ENCODE measurements around the gene INMT. TPM values are rescaled to one million over a fixed set of nuclear protein-coding genes. Genes with fewer than 3 reads are reported as not detected.

The INMT gene
- total RNA-seq, 4 donors from 2014 or later: 1.7 to 6.8 (median 4.5) TPM

DNA sequence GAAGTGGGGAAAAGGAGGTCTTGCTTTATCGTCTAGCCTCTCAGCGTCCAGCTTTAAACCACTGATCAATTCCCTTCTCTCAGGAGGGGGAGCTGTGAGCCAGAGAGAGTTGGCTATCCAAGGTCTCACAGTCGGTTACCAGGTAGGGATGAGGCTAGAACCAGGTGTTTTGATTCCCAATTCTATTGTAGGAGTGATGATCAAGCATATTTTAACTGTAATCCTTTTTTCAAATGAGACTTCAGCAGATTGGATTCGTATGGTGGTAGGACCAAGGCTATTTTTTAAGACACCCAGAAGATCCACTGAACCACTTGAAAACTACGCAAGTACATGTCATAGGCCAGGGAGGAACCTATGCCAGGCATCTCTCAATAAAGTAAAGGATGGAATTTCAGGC lies 27.6 kb downstream of the INMT start:
- no peak for TF ChIP-seq POLR2A (IDR thresholded peaks at IDR 0.05)
- TF ChIP-seq, protein P1, sequence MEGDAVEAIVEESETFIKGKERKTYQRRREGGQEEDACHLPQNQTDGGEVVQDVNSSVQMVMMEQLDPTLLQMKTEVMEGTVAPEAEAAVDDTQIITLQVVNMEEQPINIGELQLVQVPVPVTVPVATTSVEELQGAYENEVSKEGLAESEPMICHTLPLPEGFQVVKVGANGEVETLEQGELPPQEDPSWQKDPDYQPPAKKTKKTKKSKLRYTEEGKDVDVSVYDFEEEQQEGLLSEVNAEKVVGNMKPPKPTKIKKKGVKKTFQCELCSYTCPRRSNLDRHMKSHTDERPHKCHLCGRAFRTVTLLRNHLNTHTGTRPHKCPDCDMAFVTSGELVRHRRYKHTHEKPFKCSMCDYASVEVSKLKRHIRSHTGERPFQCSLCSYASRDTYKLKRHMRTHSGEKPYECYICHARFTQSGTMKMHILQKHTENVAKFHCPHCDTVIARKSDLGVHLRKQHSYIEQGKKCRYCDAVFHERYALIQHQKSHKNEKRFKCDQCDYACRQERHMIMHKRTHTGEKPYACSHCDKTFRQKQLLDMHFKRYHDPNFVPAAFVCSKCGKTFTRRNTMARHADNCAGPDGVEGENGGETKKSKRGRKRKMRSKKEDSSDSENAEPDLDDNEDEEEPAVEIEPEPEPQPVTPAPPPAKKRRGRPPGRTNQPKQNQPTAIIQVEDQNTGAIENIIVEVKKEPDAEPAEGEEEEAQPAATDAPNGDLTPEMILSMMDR (IDR thresholded peaks at IDR 0.05): no peak
- no peak overlapping the region for H3K4me3 ChIP-seq (ENCODE audit: low read depth, poor library complexity, severe bottlenecking)
- intact Hi-C loops (cut with DNase I; ENCODE audit: low total_unique reads): loop anchor here (5.0 kb wide), 1 partner anchor 1302 kb away; no protein-coding TSS in a partner anchor
- DNase-seq (ENCODE audit: low spot score in 2 of 2): peak in 1 of 2 donors; percentile 37
- WGBS, 2 donors: 82 to 91% methylated on average over 5 of the region's 5 CpGs

DNA sequence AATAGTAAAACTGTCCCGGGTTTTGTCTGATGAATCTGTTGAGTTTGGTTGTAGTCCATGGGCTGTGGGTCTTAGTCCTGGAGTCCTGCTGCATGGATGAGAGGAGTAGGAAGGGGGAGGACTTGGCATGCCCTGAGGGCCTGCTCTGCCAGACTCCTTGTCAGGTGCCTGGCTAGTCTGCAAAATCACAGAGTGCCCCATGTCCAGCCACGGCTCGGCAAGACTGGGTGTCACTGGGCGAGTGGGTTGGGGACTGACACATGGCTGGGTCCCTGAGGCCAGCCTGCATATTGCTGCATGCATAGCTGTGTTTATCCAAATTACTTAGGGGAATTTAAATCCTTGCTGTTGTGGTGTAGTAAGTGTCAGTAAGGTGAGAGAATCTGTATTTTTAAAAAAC lies 29.0 kb downstream of the INMT start:
- peak in 1 of 2 donors; percentile 63 for DNase-seq (ENCODE audit: low spot score in 2 of 2)
- 84 to 93% methylated on average over 4 of the region's 4 CpGs for WGBS, 2 donors
- no peak for TF ChIP-seq POLR2A (IDR thresholded peaks at IDR 0.05)
- TF ChIP-seq, protein P1 (IDR thresholded peaks at IDR 0.05): no peak
- intact Hi-C loops (cut with DNase I; ENCODE audit: low total_unique reads): no loop called here
- no peak overlapping the region for H3K4me3 ChIP-seq (ENCODE audit: low read depth, poor library complexity, severe bottlenecking)

DNA sequence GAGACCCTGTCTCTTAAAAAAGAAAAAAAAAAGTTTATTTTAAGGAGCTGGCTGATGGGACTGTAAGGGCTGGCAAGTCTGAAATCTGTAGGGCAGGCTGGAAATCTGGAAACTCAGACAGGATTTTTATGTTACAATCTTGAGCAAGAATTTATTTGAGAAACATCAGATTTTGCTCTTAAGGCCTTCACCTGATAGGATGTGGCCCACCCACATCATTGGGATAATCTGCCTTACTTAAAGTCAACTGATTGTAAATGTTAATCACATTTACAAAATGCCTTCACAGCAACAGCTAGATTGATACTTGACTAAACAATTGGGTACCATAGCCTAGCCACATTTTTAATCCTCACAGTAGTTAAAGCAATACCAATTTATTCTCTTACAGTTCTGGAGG lies 30.8 kb downstream of the INMT start:
- no peak overlapping the region for H3K4me3 ChIP-seq (ENCODE audit: low read depth, poor library complexity, severe bottlenecking)
- no peak for TF ChIP-seq POLR2A (IDR thresholded peaks at IDR 0.05)
- TF ChIP-seq, protein P1 (IDR thresholded peaks at IDR 0.05): no peak
- intact Hi-C loops (cut with DNase I; ENCODE audit: low total_unique reads): no loop called here
- DNase-seq (ENCODE audit: low spot score in 2 of 2): no peak

DNA sequence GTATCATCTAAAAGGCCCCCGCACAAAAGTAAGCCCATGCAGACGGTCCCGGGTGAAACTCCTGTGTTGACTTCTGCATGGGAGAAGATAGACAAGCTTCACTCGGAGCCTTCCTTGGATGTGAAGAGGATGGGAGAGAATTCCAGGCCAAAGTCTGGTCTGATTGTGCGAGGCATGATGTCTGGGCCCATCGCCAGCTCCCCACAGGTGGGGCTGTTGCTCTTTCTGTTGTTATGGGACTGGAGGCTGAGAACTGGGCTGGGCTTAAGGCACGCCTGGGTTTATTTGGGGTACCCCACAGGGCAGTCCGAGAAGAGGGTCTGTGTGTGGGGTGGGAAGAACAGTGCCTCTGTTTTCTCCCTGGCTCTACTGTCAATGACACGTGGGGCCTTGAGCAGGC lies 33.9 kb downstream of the INMT start:
- DNase-seq (ENCODE audit: low spot score in 2 of 2): no peak
- 92 to 96% methylated on average over 9 of the region's 9 CpGs for WGBS, 2 donors
- H3K4me3 ChIP-seq (ENCODE audit: low read depth, poor library complexity, severe bottlenecking): no peak overlapping the region
- TF ChIP-seq POLR2A (IDR thresholded peaks at IDR 0.05): no peak
- TF ChIP-seq, protein P1 (IDR thresholded peaks at IDR 0.05): no peak
- intact Hi-C loops (cut with DNase I; ENCODE audit: low total_unique reads): no loop called here

DNA sequence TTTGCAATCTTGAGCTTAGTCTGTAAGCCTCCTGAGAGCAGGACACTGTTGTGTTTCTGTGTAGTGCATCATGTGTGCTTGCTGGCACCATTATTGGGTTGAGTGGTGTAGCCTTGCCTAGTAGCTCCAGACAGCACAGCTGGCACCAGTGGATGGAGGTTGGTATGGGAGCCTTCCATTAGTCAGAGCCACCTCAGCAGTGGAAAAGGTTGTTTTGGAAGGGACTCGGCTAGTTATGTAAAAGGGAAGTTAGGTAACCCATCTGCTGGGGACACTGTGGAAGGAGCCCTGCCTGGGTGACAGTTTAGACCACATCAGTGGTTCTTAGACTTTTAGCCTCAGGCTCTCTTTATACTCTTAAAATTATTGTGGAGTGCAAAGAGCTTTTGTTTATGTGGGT lies 35.6 kb downstream of the INMT start:
- no peak for DNase-seq (ENCODE audit: low spot score in 2 of 2)
- TF ChIP-seq, protein P1 (IDR thresholded peaks at IDR 0.05): no peak
- TF ChIP-seq POLR2A (IDR thresholded peaks at IDR 0.05): no peak
- no peak overlapping the region for H3K4me3 ChIP-seq (ENCODE audit: low read depth, poor library complexity, severe bottlenecking)
- intact Hi-C loops (cut with DNase I; ENCODE audit: low total_unique reads): no loop called here
- 79 to 88% methylated on average over 1 of the region's 1 CpG for WGBS, 2 donors

DNA sequence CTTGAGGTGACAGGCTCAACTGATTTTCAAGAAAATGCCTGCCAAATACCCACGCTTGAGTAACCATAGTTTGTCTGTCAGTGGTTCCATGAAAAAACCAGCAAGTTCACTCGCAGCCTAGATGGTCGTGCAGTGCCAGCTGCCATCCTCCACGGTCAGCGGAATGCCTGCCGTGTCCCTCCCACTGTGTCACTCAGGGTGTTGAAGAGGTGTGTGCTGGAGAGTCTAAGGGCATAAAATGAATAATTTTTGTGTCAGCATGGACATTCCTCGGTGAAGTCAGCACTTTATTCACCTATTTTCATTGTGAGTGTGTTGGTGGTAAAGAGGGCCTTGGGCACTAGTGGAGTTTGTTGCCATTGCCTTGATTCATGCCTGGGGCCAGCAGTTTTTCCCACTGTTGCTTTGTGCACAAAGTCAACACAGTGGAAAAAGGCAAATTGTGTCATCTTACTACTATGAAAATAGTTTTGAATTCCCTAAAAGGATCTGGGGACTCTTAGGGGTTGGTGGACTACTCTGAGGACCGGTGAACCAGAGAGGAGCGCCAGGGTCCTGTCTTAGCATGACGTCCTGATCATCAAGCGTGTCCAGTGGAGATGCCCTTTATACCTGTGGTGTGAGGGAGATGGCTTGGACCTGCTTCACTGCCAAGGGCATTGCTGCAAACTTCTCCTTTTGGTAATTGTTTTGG lies 36.9 kb downstream of the INMT start:
- no peak for DNase-seq (ENCODE audit: low spot score in 2 of 2)
- 85 to 90% methylated on average over 11 of the region's 11 CpGs for WGBS, 2 donors
- TF ChIP-seq, protein P1 (IDR thresholded peaks at IDR 0.05): no peak
- no peak for TF ChIP-seq POLR2A (IDR thresholded peaks at IDR 0.05)
- intact Hi-C loops (cut with DNase I; ENCODE audit: low total_unique reads): no loop called here
- no peak overlapping the region for H3K4me3 ChIP-seq (ENCODE audit: low read depth, poor library complexity, severe bottlenecking)
